HG03060 (cell line): ENCODE measurements around the gene GALM.
A peak's percentile ranks its signal among the peaks of the same experiment; 100 is the strongest.
"Not testable (repeated sequence)": the region's sequence is repeated elsewhere in the genome, so short reads cannot be mapped to it uniquely, and the experiment has no call there.

Experiments used
- ATAC-seq: cut with Tn5 transposase; IDR thresholded peaks from one replicate; pipeline ENCODE4 v1.9.1; 2021; ENCODE audit warnings: low read depth, moderate number of reproducible peaks; ENCODE audit not compliant: unreplicated experiment

Gene GALM

GRCh38 chr2:38734299-38735058, 68.6 kb downstream of the GALM start:
- ATAC-seq, result no peak

- no peak for ATAC-seq
These were observed 70.0 kb downstream of the GALM start for GRCh38 chr2:38735999-38736320.

- ATAC-seq, result not testable (repeated sequence)
These were observed 71.2 kb downstream of the GALM start for GRCh38 chr2:38737000-38737698.

GRCh38 chr2:38737925-38738324, 72.0 kb downstream of the GALM start:
- no peak for ATAC-seq

- ATAC-seq, result no peak
These were observed 73.6 kb downstream of the GALM start for GRCh38 chr2:38739524-38739923.

GRCh38 chr2:38740851-38741731, 75.2 kb downstream of the GALM start:
- no peak for ATAC-seq

- ATAC-seq, result no peak
These were observed 77.1 kb downstream of the GALM start for GRCh38 chr2:38742797-38743559.

- no peak for ATAC-seq
These were observed 77.9 kb downstream of the GALM start for GRCh38 chr2:38743672-38744398.

- no peak for ATAC-seq
These were observed 78.5 kb downstream of the GALM start for GRCh38 chr2:38744399-38744780.

- ATAC-seq, result no peak
These were observed 79.4 kb downstream of the GALM start for GRCh38 chr2:38745267-38745666.

- ATAC-seq, result no peak
These were observed 81.1 kb downstream of the GALM start for GRCh38 chr2:38747007-38747424.

GRCh38 chr2:38747819-38748218, 81.9 kb downstream of the GALM start:
- no peak for ATAC-seq

- ATAC-seq, result no peak
These were observed 82.5 kb downstream of the GALM start for GRCh38 chr2:38748391-38748790.

GRCh38 chr2:38748943-38749804, 83.3 kb downstream of the GALM start:
- no peak for ATAC-seq

- no peak for ATAC-seq
These were observed 84.3 kb downstream of the GALM start for GRCh38 chr2:38750011-38750890.

- ATAC-seq, result peak; percentile 79
These were observed 85.1 kb downstream of the GALM start, which contains the start of gene SRSF7 for GRCh38 chr2:38750891-38751595. Gene SRSF7, minus strand, starts transcription at chr2:38751361. Its CDS starts 105 bp downstream, at chr2:38751256.
